Stimulated activated CD4-positive, alpha-beta T cell treated with anti-CD3 and anti-CD28 coated beads, Interleukin-15, amount 100 ng/mL, for 24 hours (primary cell): ENCODE results near the gene CYP27C1.
"Not testable (repeated sequence)": the region's sequence is repeated elsewhere in the genome, so short reads cannot be mapped to it uniquely, and the experiment has no call there.

ENCODE experiments used
- DNase-seq: peaks from one replicate; pipeline ENCODE4 v3.0.0-alpha.2; 2020

The CYP27C1 gene, protein sequence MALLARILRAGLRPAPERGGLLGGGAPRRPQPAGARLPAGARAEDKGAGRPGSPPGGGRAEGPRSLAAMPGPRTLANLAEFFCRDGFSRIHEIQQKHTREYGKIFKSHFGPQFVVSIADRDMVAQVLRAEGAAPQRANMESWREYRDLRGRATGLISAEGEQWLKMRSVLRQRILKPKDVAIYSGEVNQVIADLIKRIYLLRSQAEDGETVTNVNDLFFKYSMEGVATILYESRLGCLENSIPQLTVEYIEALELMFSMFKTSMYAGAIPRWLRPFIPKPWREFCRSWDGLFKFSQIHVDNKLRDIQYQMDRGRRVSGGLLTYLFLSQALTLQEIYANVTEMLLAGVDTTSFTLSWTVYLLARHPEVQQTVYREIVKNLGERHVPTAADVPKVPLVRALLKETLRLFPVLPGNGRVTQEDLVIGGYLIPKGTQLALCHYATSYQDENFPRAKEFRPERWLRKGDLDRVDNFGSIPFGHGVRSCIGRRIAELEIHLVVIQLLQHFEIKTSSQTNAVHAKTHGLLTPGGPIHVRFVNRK

DNA sequence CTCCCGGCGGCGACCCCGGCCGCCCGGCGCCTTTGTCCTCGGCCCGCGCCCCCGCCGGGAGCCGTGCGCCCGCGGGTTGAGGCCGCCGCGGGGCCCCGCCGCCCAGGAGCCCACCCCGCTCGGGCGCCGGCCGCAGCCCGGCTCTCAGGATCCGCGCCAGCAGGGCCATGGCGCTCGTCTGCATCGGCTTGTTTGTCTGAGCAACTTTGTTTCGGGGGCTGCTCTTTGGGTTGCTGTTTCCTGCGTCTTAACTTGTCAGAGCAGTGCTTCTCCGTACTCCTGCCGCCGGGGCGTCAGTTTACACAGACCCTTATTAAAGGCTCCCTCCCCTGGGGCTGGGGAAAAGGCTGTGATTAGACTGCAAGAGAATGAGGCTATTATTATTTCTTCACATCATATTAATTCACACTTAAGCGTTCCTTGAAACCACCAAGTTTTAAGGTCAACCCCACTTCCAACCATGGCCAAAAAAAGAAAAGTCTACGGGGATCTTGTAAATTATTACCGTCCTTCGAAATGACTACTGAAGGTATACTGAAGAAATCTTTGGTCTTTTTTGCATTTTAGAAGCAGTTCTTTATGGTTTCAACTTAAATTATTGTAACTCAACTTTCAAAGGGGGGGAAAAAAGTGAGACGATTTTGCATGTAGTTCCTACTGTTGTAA, at the start of gene CYP27C1:
TSS of gene CYP27C1 (minus strand) at position 198 of the 666 bp plus-strand sequence. CDS start at position 169, 29 bp downstream.
- peak; percentile 25 for DNase-seq

DNA sequence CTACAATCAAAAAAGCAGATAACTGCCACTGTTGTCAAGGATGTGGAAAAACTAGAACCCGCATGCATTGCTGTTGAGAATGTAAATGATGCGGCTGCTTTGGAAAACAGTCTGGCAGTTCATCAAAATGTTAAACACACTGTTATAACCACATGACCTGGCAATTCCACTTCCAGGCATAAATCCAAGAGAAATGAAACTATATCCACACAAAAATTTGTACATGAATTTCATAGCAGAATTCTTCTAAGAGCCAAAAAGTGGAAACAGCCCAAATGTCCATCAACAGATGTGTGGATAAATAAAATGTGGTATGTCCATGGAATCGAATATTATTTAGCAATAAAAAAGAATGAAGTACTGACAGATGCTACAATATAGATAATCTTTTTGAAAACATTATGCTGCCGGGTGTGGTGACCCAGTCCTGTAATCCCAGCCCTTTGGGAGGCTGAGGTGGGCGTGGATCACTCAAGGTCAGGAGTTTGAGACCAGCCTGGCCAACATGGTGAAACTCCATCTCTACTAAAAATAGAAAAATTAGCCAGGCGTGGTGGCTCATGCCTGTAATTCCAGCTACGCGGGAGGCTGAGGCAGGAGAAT, 41.8 kb upstream of the CYP27C1 start:
- DNase-seq = no peak

DNA sequence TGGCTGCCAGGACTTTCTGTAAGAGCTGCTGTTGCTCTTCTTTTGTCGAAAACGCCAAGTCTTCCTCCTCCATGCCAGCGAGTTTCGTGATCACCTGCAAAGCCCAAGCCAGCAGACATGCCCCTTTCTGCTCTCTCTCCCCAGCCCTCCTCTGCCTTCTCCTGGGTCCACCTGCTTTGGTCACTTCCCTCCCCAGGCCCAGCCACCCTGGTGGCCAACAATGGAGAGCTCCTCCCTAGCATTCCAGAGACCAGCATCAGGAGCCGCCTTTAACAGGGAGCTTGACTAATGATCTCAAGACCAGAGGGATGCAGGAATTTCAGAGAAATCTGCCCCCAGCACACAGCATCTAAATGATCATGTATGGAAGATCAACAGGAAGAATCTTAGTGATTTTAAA, 39.3 kb upstream of the CYP27C1 start:
- DNase-seq = no peak

DNA sequence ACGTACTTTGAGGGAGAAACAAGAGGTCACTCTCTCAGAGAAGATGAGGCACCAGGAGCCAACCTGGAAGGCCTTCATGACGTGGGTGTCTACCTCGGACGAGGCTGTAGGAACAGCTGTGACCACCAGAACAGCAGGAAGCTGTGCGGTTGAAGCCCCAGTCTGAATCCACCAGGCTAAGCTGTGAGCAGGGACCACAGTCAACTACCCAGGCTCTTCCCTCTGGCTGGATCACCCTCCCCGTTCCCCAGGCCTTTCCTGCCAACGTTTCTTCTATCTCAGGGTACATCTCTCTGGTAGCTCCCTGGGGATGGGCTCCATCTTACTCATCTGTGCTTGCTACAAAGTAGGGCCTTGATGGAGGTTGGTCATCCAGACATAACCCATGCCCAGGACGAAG, 36.8 kb upstream of the CYP27C1 start:
- no peak for DNase-seq

DNA sequence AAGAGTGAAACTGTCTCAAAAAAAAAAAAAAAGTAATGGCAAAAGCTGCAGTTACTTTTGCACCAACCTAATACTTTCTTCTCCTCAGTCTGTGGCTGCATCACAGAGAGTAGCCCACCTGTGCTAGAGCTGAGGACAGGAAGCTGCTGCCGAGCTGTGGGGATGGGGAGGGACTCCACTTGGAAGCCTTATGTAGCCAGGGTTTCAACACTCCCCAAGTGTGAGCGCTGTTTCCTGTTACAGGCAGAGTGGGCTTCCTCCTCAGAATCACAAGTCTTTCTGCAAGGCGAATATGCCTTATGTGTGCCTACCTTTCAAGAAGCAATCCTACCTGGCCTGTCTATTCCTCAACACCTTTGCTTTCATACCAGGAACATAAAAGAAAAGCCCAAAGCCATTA, 36.3 kb upstream of the CYP27C1 start:
- DNase-seq = no peak

DNA sequence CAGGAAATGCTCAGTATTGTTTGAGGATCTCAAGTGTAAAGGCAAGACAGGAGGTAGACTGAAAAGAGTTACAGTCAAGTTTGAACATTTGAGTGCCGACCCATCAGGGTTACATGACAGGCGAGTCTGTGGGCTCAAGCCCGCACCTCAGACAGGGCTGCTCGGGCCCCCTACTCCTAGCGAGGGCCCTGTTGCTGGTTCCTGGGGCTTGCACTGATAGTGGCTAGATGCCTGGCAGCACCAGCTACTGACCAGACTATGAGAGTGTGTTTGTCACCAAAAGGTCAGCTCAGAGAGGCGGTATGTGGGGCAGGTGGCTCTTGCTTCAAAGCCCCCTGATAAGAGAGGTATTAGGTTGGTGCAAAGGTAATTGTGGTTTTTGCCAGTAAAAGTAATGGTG, 35.6 kb upstream of the CYP27C1 start:
- no peak for DNase-seq

DNA sequence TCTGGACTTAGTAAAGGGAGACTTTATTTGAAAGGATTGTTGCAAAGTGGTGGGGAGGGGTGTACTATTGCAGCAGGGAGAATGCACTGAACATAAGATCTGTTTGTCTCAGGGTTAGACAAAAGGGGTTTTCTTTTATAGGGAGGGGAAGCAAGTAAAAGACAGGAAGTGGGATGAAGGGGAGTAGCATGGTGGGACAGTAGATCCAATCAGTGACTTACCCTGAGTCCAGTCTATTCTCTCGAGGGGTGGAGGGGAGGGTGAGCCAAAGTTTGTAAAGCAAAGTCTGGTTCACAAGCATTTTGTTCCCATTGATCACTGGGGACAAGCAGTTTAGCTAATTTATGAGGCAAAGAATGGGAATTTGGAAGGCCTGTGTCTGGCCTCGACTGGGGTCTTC, 35.0 kb upstream of the CYP27C1 start:
- DNase-seq = no peak

DNA sequence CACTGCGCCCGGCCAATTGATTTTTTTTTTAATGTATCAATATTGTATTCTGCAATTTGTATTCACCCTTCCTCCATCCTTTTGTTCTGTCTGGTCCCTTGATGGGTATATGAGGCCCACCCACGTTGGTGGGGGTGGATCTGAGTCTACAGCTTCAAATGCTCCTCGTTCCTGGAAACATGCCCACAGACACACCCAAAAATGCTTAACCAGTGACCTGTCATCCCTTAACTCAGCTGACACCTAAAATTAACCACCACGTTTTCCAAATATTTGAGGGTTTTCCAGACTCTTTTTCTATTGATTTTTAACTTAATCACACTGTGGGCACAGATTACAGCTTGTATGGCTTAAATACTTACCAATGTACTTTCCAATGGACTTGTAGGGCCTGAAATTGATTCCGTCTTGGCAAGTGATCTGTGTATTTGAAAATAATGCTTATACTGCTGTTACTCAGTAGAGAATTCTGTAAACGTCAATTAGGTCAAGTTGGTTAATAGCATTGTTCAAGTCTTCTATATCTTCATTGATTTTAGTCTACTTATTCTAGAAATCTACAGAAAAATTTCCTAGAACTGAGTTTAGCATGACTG, 34.4 kb upstream of the CYP27C1 start:
- DNase-seq = no peak

DNA sequence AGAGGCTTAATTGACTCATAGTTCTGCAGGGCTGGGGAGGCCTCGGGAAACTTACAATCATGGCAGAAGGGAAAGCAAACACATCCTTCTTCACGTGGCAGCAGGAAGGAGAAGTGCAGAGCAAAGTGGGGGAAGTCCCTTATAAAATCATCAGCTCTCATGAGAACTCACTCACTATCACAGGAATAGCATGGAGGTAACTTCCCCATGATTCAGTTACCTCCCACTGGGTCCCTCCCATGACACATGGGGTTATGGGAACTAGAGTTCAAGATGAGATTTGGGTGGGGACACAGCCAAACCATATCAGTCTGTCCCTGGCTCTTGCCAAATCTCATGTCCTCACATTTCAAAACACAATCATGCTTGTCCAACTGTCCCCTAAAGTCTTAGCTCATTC, 21.1 kb upstream of the CYP27C1 start:
- not testable (repeated sequence) for DNase-seq

DNA sequence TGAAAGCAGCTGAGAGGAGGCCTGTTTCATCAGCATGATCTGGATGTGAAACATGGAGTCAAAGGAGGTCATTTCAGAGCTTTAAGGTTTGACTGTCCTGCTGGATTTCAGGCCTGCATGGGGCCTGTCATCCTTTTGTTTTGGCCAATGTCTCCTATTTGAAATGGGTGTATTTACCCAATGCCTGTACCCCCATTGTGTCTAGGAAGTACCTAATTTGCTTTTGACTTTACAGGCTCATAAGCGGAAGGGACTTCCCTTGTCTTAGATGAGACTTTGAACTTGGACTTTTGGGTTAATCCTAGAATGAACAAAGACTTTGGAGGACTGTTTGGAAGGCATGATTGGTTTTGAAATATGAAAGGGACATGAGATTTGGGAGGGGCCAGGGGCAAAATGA, 19.3 kb upstream of the CYP27C1 start:
- DNase-seq = no peak

DNA sequence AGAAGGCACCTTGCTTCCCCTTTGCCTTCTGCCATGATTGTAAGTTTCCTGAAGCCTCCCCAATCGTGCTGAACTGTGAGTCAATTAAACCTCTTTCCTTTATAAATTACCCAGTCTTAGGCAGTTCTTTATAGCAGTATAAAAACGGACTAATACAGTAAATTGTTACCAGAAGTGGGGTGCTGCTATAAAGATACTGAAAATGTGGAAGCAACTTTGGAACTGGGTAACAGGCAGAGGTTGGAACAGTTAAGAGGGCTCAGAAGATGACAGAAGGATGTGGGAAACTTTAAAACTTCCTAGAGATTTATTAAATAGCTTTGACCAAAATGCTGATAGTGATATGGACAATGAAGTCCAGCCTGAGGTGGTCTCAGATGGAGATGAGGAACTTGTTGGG, 17.7 kb upstream of the CYP27C1 start:
- not testable (repeated sequence) for DNase-seq

DNA sequence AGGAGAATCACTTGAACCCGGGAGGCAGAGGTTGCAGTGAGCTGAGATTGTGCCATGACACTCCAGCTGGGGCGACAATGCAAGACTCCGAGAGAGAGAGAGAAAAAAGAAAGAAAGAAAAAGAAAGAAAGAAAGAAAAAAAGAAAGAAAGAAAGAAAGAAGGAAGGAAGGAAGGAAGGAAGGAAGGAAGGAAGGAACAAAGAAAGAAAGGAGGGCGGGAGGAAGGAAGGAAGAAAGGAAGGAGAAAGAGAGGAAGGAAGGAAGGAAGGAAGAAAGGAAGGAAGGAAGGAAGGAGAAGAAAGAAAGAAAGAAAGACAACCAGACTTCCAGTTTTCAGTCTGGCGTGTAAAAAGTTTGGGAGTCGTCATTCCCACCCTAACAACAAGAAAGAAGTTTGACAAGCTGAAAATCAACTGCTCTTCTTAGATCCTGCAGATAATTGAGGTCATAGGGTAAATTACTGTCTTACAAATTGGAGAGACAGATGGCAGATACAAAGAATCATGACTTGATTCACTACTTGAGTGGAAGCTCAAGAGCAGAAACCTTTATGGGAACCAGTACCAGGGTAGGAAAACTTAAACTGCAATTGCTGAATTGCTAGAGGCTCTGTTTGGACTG, 15.1 kb upstream of the CYP27C1 start:
- DNase-seq = no peak

DNA sequence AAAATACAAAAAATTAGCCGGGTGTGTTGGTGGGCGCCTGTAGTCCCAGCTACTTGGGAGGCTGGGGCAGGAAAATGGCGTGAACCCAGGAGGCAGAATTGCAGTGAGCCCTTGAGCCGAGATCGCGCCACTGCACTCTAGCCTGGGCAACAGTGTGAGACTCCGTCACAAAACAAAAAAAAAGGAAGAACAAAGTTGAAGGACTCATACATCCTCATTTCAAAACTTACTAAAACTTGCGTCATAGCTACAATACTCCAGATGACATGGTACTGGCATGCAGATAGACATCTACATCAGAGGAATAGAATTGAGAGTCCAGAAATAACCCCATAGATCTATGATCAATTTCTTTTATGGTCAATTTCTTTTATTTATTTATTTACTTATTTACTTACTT, 13.6 kb upstream of the CYP27C1 start:
- no peak for DNase-seq

DNA sequence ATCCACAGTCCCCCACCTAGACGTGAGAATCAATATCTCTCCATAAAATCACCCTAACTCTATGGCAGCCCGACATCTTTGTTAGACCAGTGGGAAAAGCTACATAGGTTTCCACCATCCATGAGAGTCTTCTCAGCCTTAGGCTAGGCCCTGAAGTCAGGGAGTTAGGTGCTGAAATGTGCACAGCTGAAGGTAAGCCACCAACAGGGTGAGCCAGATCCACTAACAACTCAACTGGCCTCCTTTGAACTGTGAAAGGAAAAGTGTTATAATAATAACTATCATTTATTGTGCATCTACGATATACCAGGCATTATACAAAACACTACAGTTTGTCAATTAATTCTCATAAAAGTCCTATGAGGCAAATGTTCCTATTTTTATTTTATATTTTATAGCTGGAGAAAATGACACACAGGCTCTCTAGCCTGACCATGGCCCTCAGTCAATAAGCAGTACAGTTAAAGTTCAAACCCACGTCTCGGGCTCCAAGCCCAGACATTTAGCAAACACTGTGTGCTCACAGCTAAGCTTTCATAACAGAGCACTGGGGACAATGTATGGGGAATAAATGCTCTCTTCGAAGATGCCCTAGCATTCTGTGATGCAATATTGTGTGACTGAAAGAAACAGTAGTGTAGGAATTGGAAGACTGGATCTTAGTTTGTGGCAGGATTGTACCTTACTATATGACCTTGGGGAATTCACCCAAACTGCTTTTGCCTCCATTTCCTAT, 11.2 kb upstream of the CYP27C1 start:
- DNase-seq = no peak

DNA sequence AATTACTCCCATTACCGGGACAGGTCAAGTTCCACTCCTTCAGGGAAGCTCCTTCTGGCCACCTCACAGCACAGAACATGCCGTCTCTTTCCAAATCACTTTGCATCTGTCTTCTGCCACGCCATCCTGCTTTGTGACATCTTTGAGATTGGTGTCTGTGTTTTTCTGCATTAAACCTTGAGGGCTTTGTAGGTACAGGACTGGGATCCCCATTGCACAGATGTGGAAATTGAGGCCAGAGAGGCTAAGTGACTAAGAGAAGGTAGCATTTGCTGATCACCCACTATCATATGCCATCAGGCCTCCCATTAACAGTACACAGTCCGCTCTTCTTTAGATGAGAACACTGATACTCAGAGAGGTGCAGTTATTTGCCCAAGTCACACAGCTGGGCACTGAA, 9.5 kb upstream of the CYP27C1 start:
- DNase-seq = no peak

DNA sequence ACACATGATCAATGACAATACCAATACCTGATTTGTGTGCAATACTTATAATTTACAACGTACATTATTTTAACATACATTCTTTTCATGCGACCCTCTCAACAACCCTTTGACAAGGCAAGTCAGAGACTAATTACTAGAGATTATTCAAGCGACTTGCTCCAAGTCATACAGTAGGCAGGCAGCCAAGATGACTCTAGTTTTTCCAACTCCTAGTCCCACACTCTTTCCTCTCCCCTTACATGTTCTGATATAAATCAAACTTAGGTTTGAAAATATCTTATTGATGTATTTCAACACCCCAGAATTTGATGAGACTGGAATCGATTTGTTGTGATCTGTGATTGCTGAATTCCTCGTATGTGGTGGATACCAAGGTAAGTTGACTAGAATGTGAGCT, 8.0 kb upstream of the CYP27C1 start:
- DNase-seq = no peak

DNA sequence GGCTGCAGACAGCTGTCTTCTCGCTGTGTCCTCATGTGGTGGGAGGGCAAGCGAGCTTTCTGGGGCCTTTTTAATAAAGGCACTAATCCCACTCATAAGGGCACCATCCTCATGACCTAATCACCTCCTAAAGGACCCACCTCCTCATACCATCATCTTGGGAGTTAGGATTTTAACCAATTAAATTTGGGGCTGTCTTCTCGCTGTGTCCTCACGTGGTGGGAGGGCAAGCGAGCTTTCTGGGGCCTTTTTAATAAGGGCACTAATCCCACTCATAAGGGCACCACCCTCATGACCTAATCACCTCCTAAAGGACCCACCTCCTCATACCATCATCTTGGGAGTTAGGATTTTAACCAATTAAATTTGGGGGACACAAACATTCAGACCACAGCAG, 7.2 kb upstream of the CYP27C1 start:
- not testable (repeated sequence) for DNase-seq

DNA sequence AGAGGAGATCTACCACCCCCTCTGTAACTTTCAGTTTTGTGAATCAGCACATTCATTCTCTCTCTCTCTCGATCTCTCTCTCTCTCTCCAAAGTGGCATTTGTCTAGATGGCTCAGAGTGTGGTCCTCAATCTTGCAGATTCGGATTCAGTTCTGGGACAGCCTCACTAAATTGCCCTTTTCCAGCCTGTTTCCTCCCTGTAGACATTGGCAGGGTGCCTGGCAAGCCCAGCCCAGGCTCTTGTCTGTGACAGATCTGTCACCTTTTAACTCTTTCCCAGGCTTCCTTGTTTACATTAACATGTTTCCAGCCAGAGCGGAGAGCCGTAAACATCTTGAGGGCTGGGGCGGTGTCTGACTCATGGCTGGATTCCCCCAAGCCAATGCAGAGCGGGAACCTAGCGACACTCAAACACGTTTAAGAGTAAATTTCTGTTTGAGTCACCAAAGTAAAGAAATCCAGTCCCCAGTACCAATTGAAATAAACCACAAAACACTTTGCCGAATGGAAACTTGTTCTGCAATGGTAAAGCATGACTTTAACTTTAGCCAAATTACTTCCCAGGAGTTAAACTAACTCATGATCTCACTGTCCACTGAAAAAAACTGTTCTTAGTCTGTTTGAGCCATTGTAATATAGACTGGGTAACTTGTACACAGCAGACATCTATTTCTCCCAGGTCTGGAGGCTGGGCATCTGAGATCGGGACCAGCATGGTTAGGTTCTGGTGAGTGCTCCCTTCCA, 6.6 kb upstream of the CYP27C1 start:
- peak; percentile 75 for DNase-seq

DNA sequence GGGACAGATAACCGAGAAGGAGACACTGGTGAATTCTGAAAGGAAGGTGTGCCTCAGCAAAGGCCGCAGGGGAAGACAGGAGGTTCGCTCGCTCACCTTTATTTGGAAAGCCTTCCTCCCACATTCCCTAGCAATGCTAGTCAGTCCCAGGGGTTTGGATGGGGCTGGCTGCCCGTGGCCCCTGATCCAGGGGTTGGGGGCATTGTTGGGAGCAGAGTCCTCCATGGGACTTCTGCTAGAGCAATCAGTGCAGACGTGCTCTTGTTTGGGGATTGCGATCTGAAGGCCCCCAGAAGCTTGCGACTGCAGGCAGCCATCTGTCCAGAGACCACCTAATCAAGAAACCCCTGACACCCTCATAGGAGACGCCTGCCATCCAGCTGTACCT, 6.0 kb upstream of the CYP27C1 start:
- DNase-seq = no peak

DNA sequence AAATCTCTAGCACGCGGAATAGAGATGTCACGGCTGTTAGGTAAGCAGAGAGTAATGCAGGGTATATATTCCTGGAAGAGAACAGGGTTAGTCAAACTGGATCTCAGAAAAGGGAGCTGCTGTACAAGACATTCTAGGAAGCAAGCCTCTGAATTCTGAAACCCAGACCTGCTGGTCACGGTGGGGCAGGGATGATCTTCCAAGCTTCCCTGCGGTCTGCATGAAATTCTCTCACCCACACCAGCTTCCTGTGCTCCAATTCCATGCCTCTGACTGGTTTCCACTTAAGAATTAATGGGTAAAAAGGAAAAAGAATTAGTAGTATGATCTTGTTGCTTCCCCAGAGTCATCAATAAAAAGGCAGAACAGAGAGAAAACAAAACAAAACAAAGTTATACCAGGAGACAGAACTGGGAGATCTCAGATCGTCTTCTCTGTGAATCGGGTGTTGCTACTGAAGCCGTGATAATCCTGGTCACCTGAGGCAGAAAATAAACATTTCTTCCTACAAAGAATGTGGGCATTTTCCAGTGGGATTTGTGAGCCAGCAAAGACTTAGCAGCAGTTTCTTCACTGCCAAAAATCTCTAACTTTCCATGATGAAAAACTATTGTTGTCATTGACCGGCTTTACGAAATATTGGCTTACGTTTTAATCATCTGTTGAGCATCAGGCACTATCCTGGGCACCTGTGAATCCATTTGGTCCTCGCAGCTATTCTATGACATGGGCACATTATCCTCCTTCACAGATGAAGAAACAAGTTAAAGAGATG, 5.3 kb upstream of the CYP27C1 start:
- no peak for DNase-seq

DNA sequence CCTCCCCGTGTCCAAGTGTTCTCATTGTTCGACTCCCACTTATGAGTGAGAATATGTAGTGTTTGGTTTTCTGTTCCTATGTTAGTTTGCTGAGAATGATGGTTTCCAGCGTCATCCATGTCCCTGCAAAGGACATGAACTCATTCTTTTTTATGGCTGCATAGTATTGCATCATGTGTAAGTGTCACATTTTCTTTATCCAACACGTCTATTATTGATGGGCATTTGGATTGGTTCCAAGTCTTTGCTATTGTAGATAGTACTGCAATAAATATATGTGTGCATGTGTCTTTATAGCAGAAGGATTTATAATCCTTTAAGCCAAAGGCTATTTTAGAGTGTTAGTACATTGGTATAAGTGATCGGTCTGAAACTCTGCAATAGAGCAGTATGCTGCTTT, 4.0 kb upstream of the CYP27C1 start:
- DNase-seq = not testable (repeated sequence)
